ENCODE data around the gene NUDT16L1.
A peak's percentile ranks its signal among the peaks of the same experiment; 100 is the strongest.

NUDT16L1 gene

GRCh38 chr16:4683255-4684057, 9.9 kb upstream of the NUDT16L1 start:
- DNase-seq: no peak

DNA sequence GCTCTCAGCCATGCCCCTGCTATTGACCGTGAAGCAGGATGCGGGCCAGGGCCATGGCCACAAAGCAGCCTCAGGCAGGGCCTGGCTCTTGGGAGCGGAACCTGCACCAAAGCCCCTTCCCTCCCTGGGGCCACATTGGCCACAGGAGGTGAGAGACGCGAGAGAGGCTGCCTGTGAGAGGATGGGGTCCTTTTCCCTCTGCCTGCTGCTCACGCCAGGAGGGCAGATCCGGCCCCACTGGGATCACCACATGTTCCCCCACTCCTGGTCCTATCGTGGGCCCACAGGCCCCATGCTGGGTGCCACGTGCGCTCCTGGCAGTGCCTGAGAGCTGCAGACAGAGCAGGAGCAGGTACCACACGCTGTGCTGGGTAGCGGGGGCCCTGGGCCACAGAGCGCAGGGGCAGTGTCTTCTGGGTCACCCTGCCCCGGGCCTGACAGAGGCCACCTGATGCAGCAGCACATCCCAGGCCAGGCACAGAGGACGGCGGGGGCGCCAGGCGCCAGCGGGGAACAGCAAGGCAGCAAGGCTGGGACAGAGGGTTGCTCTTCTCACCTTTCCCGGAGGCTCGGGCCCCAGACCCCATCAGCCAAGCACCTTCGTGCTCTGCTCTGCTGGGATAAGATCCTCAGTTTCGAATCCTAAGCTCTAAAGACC, 9.2 kb upstream of the NUDT16L1 start:
- DNase-seq: no peak

- no peak for DNase-seq
Observed at GRCh38 chr16:4684763-4685162, 8.6 kb upstream of the NUDT16L1 start.

DNA sequence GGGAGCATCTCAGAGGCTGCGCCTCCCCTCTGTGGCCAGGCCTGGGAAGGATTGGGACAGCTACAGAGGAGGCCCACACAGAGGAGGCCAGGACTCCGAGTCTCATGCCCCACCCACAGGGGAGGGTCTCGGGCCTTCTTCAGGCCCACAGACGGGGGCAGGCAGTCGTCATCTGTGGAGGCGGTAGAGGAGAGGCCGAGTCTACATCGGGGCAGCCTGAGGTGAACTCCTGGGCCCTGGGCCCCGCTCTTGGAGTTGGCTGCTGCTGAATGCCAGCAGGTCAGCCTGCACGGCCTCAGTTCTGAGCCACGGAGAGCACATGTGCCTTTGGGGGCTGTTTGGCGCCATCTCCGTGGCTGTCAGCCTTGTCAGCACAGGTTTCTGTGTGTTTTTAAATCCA, 8.1 kb upstream of the NUDT16L1 start:
- DNase-seq: no peak

- no peak for DNase-seq
Observed at GRCh38 chr16:4685776-4686496, 7.4 kb upstream of the NUDT16L1 start.

DNA sequence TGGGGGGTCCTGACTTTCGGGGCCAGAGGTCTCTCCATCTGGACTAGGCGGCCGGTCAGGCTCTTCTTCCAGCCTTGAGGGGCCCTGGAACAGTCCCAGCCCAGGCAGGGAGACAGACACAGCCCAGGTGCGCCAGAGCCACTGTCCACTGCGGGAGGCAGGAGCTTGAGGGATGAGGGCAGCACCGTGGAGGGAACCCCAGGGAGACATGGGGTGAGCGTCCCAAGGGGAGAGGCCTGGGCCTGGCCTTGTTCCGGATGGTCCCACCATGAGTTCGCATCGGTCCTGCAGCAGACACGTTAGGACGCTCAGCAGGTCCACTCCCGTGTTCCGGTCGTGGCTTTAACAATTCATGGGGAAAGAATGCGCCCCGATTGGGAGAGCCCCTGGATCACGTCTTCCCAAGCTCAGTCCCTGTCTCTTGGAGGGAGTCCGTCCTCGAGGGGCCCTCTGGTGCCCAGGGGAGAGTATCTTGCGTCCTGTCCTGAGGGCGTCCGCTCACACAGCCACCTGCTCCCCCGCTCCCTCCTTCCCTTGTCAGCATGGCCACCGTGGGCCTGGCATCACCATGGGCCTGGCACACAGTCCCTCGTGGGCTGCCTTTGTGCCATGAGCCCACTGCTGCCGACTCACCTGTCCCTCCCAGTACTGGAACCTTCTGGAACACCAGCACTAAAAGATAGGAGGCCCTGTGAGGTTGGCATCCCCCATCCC, 6.7 kb upstream of the NUDT16L1 start:
- no peak for DNase-seq

DNA sequence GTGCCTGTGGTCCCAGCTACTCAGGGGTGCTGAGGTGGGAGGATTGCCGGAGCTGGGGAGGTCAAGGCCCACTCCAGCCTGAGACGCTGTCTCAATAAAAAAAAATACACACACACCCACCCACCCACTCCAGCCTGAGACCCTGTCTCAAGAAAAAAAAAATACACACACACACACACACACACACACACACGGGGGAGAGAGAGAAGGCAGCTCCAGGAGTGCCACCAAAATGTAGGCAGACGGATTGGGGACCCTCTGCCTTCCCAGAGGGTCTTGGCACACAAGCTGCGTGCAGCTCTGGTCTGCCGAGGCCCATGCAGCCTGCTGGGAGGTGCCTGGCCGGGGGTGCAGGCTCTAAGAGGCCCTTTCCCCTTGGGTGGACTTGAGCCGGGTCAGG, 5.9 kb upstream of the NUDT16L1 start:
- DNase-seq: no peak

- no peak for DNase-seq
Observed at GRCh38 chr16:4687946-4688673, 5.3 kb upstream of the NUDT16L1 start.

- DNase-seq: no peak
Observed at GRCh38 chr16:4688674-4689045, 4.7 kb upstream of the NUDT16L1 start.

- DNase-seq: no peak
Observed at GRCh38 chr16:4689091-4689671, 4.2 kb upstream of the NUDT16L1 start.

DNA sequence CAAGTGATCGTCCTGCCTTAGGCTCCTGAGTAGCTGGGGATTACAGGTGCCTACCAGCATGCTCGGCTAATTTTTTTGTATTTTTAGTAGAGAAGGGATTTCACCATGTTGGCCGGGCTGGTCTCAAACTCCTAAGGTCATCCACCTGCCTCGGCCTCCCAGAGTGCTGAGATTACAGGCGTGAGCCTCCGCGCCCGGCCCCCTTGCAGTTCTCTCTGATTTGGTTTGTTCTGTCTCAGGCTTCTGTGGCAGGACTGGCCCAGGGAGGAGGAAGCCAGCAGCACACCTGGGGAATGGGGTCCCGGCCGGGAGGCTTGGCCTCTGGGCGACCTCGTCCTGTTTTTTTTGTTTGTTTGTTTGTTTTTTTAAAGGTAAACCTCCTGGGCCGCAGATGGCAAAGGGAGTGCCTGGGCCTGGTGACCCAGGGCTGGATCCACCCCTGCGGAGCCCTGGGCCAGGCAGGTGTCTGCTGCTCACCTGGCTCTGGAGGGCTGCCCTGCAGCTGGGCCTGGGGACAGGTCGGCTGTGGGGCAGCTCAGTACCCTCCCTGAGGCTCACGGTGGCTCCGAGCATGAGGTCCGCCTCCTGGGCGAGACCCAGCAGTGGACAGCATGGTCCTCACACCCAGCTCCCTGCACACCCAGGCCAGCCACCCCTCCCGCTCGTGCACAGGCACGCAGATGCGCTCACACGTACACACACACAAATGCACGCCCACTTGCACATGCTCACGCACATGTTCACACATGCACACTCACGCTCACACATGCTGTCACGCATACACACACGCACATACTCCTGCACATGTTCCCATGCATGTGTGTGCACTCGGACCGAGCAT, 3.3 kb upstream of the NUDT16L1 start:
- DNase-seq: no peak

DNA sequence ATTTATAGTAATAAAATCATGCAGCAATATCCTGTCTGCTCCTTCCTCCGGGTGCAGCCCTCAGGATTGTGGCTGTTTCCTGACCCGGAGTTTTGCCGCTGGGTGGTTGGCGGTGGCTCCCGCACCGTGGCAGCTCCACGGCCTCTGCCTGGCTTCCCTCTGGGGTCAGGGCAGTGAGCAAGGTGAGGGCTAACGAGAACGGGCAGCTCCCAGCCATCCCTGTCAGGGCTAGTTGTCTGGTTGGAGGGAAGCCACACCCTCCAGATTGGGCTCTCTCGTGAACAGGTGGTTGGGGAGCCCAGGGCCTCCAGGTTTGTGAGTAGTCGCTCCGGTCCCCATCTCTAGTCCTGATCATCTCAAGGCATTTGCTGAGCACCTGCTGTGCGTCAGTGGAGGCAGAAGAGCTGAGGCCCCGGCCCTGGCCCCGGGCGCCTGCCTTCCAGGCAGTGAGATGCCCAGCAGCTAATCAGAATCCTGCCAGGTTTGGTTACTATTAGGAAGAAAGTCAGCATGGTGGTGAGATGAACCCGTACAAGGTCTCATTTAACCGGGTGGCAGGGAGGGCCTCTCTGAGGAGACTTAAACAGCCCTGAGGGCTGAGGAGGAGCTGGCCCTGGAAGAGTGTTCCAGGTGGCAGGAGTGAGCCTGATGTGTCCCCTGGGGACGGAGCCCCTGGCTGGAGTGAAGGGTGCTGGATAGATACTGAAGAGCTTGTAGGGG, 2.3 kb upstream of the NUDT16L1 start:
- DNase-seq: no peak

DNA sequence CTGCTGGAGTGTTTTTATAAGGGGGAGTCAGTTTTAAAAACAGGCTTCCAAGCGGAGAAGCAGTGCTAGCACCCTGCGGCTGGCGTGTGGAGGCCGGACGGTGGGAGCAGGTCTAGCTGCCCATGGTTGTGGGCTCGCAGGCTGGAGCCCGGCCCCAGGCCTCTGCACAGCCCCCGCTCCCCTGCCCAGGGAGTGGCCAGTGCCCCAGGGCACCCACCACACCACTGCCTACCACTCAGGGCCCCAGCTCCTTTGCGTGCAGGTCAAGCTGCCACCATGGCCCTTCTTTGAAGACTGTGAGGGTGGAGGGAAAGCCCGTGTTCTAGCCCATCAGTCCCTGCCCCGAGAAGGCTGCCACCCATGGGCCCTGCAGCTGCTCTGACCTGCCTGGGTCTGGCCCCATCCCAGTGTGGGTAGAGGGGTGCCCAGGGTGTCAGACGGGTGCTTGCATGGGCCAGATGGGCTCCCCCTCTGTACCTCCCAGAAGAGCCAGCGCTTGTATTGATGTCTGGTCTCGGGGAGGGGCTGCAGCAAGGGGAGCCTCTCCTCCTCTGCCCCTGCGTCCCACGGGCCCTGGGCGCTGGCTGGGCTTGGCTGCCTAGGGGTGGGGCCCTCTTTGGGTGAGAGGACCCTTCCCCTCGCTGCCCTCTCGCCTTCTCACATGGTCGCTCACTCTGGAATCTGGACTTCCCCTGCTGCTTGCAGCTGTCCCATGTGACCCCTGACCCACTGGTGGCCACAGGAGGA, 1.5 kb upstream of the NUDT16L1 start:
- no peak for DNase-seq

- no peak for DNase-seq
Observed at GRCh38 chr16:4692460-4693295, 684 bp upstream of the NUDT16L1 start.

DNA sequence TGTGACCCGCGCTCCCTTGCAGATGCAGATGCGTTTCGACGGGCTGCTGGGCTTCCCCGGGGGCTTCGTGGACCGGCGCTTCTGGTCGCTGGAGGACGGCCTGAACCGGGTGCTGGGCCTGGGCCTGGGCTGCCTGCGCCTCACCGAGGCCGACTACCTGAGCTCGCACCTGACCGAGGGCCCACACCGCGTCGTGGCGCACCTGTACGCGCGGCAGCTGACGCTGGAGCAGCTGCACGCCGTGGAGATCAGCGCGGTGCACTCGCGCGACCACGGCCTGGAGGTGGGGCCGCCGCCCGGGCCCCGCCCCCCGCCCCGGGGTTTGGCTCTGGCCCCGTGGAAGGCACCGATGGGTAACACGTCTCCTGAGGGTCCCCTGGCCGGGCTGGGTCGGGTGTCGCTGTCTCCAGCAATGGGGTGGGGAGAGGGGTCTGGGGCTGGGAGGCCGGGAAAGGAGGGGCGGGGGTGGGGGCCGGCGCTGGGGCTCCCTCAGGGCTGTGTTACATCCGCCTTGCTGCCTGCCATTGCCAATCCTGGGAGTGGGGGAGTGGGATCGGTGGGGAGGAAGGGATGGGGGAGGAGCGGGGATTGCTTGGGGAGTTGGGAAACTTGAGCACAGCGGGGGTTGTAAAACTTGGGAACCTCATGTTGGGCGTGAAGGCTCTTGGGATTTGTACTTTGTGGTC, 737 bp downstream of the NUDT16L1 start:
- no peak for DNase-seq

DNA sequence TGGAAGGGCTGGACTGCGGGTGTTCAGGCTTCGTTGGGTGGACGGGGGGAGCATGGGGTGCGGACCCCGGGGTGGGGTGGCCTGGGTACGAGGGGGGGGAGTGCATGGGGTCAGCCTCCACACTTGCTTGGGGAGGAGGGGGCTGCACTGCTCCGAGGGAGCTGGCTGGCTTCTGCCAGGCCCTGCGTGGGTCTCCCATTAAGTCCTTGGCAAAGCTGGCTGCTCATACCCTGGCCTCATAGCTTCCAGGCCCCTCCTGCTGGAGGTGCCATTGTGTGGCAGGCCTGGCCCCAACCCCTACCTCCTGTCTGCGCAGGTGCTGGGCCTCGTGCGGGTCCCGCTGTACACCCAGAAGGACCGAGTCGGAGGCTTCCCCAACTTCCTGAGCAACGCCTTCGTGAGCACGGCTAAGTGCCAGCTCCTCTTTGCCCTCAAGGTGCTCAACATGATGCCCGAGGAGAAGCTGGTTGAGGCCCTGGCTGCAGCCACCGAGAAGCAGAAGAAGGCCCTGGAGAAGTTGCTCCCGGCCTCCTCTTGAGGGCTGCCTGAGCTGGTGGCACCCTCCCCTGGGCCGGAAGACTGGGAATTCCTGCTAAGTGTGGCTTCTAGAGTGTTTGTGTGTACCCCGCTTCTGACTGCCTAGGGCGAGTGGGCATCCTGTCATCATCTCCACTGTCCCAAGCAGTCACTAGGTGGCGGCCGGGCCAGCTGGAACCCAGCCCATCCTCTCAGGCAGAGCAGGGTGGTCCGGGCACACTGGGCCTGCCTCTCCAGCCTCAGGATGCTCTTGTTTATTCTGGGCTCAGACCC, 1.5 kb downstream of the NUDT16L1 start:
- peak; percentile 23 for DNase-seq

- no peak for DNase-seq
Observed at GRCh38 chr16:4695473-4696171, 2.3 kb downstream of the NUDT16L1 start.

All from midbrain (tissue), 1 donor.